Lower leg skin (tissue), 4 donors: ENCODE results near the gene PAQR4. TPM values are rescaled to one million over a fixed set of nuclear protein-coding genes. Genes with fewer than 3 reads are reported as not detected.
"Not testable (repeated sequence)": the region's sequence is repeated elsewhere in the genome, so short reads cannot be mapped to it uniquely, and the experiment has no call there.

Experiments
- DNase-seq, 2 donors: peaks; one replicate each; pipeline ENCODE4 v3.0.0-alpha.2; 2019; ENCODE audit warnings: low spot score in 2 of 2
- H3K4me3 ChIP-seq: fragments of 200-600 bp; sonication (generic); 2 replicates; pipeline ENCODE4 v1.5.1; 2017; ENCODE audit warnings: mild to moderate bottlenecking, low read depth; ENCODE audit not compliant: poor library complexity, severe bottlenecking
- POLR2A ChIP-seq, 2 donors: fragments of 450-650 bp; IDR thresholded peaks; one replicate each; pipeline ENCODE4 v1.6.1; 2016 to 2017; ENCODE audit warnings: antibody characterized with exemption in 2 of 2, mild to moderate bottlenecking in 1 of 2, moderate library complexity in 1 of 2
- WGBS, 2 donors: methylation state at CpG; one replicate each; pipeline ENCODE4 v1.1.5; 2018; 5-methylcytosine and 5-hydroxymethylcytosine counted together
- intact Hi-C: fragments of 100-400 bp; cut with DNase I; formaldehyde crosslinking; loops from one replicate; pipeline ENCODE4 v1.15.0; 2023; ENCODE audit warnings: low total_unique reads
- total RNA-seq, 4 donors: library from RNA; depleted of rRNA; stranded (reverse); fragments of >200 nt; gene quantifications; one replicate each; pipeline ENCODE4 v1.1.0, GENCODE V29; 2016
- TF ChIP-seq, protein P1 (sequence below), 3 donors: fragments of 450-650 bp; IDR thresholded peaks; one replicate each; pipeline ENCODE4 v1.5.1; 2016; ENCODE audit warnings: antibody characterized with exemption in 3 of 3, mild to moderate bottlenecking in 3 of 3, moderate library complexity in 2 of 3

Gene PAQR4
- total RNA-seq, 4 donors from 2014 or later, result 6.2 to 17.9 (median 10.6) TPM

DNA sequence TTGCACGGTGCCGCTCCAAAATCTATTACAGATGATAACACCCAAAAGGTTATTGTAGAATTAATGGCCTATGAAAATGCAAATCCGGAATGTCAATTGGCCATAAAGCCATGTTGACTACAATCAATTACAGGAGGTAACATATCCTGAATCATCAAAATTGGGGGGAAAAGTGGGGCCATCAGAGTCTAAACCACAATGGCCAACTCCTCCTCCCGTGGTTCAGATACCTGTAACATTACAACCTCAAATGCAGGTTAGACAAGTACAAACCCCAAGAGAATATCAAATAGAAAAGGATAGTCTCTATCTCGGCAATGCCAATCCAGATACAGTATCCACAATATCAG, 42.5 kb upstream of the PAQR4 start:
- 65 to 72% methylated on average over 5 of the region's 5 CpGs for WGBS, 2 donors
- no peak for DNase-seq
- H3K4me3 ChIP-seq, result no peak overlapping the region
- intact Hi-C loops, result no loop called here
- no peak for TF ChIP-seq POLR2A (IDR thresholded peaks at IDR 0.05)
- TF ChIP-seq, protein P1, sequence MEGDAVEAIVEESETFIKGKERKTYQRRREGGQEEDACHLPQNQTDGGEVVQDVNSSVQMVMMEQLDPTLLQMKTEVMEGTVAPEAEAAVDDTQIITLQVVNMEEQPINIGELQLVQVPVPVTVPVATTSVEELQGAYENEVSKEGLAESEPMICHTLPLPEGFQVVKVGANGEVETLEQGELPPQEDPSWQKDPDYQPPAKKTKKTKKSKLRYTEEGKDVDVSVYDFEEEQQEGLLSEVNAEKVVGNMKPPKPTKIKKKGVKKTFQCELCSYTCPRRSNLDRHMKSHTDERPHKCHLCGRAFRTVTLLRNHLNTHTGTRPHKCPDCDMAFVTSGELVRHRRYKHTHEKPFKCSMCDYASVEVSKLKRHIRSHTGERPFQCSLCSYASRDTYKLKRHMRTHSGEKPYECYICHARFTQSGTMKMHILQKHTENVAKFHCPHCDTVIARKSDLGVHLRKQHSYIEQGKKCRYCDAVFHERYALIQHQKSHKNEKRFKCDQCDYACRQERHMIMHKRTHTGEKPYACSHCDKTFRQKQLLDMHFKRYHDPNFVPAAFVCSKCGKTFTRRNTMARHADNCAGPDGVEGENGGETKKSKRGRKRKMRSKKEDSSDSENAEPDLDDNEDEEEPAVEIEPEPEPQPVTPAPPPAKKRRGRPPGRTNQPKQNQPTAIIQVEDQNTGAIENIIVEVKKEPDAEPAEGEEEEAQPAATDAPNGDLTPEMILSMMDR (IDR thresholded peaks at IDR 0.05), result no peak

DNA sequence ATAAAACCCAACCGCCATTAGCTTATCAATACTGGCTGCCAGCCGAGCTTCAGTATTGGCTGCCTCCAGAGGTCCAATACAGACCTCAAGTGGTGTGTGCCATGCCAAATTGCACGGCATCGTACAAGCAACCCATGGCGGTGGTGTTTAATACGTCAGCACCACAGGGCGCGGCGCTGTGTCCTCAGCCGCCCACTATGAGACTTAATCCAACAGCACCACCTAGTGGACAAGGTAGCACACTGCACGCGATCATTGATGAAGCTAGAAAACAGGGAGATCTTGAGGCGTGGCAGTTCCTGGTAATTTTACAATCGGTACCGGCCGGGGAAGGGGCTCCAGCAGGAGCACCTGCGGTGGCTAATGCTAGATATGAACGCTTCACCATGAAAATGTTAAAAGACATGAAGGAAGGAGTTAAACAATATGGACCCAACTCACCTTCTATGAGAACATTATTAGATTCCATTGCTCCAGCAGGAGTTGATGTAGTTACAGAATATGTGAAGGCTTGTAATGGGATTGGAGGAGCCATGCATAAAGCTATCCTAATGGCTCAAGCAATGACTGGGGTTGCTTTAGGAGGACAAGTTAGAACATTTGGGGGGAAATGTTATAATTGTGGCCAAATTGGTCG, 42.0 kb upstream of the PAQR4 start:
- H3K4me3 ChIP-seq, result no peak overlapping the region
- peak; percentile 89 to 98 for DNase-seq
- intact Hi-C loops, result no loop called here
- WGBS, 2 donors, result 7 to 8% methylated on average over 18 to 19 of the region's 19 CpGs
- TF ChIP-seq, protein P1 (IDR thresholded peaks at IDR 0.05), result peak in 1 of 3 donors; percentile 83
- TF ChIP-seq POLR2A (IDR thresholded peaks at IDR 0.05), result no peak

DNA sequence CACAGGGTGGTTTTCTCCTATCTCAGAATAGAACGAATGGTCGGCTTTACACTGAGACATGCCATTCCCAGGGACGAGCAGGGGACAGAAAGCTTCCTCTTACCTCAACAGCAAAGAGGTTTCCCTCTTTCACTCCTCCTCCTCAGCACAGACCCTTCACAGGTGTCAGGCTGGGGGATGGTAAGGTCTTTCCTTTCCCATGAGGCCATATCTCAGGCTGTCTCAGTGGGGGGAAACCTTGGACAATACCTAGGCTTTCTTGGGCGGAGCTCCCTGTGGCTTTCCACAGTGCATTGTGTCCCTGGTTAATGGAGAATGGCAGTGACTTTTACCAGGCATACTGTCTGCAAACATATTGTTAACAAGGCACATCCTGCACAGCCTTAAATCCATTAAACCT, 41.0 kb upstream of the PAQR4 start:
- intact Hi-C loops, result not testable (repeated sequence)

DNA sequence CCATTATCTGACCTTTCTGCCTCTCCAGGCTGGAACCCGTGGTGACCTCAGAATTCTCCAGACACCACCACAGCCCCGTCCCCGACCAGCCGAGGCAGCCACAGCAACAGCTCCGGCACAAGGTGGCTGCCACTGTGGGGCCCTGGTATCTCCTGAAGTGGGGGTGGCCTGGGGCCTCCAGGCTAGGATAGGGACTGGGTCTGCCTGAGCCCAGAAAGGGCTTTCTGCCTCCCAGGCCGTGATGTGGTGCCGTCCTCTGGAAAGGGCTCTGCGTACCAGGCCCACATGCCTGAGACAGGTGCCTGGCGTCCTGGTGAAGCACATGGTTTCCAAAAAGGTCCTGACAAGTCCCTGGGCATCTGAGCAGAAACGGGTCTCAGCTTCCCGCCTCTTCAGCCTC, 40.4 kb upstream of the PAQR4 start:
- intact Hi-C loops, result no loop called here
- WGBS, 2 donors, result 83 to 93% methylated on average over 9 to 11 of the region's 11 CpGs
- DNase-seq, result no peak
- TF ChIP-seq, protein P1 (IDR thresholded peaks at IDR 0.05), result no peak
- TF ChIP-seq POLR2A (IDR thresholded peaks at IDR 0.05), result no peak
- H3K4me3 ChIP-seq, result no peak overlapping the region

More for the DNA sequence above, 41.0 kb upstream of the PAQR4 start:
- WGBS, 2 donors, result 67 to 78% methylated on average over 4 of the region's 4 CpGs
- not testable (repeated sequence) for DNase-seq, H3K4me3 ChIP-seq

DNA sequence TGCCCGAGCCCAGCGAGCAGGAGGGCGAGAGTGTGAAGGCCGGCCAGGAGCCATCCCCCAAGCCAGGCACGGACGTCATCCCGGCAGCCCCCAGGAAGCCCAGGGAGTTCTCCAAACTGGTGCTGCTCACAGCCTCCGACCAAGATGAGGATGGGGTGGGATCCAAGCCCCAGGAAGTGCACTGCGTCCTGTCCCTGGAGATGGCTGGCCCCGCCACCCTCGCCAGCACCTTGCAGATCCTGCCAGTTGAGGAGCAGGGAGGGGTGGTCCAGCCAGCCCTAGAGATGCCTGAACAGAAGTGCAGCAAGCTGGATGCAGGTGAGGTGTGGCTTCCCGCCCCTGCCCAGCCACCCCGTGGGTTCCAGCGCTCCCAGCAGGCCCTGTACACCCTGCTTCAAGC, 39.5 kb upstream of the PAQR4 start:
- DNase-seq, result no peak
- WGBS, 2 donors, result 87 to 93% methylated on average over 3 to 13 of the region's 14 CpGs
- no peak overlapping the region for H3K4me3 ChIP-seq
- intact Hi-C loops, result no loop called here
- TF ChIP-seq POLR2A (IDR thresholded peaks at IDR 0.05), result no peak
- TF ChIP-seq, protein P1 (IDR thresholded peaks at IDR 0.05), result no peak

DNA sequence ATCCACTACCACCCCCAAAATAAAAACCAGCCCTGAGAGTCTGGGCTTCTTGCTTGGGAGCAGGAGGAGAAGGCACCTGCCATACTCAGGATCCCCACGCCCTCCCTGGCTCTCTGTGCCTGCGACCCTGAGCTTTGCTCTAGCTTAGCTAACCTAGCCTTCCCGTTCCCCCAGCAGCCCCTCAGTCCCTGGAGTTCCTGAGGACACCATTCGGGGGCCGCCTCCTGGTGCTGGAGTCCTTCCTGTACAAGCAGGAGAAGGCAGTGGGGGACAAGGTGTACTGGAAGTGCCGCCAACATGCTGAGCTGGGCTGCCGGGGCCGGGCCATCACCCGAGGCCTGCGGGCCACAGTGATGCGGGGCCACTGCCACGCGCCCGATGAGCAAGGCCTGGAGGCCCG, 38.9 kb upstream of the PAQR4 start:
- no peak overlapping the region for H3K4me3 ChIP-seq
- 93 to 96% methylated on average over 13 to 14 of the region's 15 CpGs for WGBS, 2 donors
- DNase-seq, result no peak
- intact Hi-C loops, result no loop called here
- TF ChIP-seq POLR2A (IDR thresholded peaks at IDR 0.05), result no peak
- TF ChIP-seq, protein P1 (IDR thresholded peaks at IDR 0.05), result no peak

DNA sequence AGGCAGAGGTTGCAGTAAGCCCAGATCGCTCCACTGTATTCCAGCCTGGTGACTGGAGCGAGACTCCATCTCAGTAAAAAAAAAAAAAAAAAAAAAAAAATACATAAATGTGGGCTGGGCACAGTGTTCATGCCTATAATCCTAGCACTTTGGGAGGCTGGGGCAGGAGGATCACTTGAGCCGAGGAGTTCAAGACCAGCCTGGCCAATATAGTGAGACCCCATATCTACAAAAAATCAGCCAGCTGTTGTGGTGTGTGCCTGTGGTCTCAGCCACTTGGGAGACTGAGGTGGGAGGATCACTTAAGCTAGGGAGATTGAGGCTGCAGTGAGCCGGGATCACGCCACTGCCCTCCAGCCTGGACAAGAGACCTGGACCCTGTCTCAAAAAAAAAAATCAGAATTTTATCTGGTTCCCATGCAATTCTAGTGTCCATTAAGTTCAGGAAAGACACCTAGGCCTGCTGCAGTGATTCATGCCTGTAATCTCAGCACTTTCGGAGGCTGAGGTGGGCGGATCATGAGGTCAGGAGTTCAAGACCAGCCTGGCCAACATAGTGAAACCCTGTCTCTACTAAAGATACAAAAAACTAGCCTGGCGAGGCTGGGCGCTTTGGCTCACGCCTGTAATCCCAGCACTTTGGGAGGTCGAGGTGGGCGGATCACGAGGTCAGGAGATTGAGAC, 37.8 kb upstream of the PAQR4 start:
- DNase-seq, intact Hi-C loops, H3K4me3 ChIP-seq: not testable (repeated sequence)
- 86 to 93% methylated on average over 13 of the region's 13 CpGs for WGBS, 2 donors
